Measurements from ENCODE around the gene SMYD2.
"Not testable (repeated sequence)": the region's sequence is repeated elsewhere in the genome, so short reads cannot be mapped to it uniquely, and the experiment has no call there.

The SMYD2 gene

DNA sequence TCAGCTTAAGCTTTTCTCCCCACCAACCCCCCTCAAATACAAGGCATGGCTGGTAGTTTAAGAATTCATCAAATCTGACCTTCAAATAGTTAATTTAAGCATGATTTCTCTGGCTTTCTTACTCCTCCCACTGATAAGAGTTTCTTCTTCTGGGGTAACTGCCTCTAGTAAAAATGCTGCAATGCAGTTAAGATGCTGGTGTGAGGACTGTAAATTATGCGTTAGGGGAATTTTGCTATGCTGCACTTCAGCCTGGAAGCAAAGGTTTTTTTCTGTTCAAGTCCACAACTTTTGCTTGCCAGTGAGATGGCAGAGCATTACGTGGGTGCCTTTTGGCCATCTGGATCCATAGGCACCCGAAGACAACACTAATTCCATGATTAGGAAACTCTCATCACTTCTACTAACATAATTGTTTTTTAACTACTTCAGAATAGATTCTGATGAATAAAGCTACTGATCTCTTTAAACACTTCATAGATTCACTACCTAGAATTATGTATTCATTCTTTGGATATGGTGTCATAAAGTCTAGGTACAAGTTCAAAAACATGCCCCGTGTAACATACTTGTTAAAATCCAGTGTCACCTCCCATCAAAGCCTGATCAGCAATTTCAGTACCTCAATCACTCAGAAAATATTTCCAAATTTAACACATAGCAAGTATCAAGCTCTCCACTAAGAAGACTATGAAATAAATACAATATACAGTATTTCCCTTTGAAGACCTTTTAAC is 8.8 kb upstream of the SMYD2 start:
- DNase-seq: no peak

DNA sequence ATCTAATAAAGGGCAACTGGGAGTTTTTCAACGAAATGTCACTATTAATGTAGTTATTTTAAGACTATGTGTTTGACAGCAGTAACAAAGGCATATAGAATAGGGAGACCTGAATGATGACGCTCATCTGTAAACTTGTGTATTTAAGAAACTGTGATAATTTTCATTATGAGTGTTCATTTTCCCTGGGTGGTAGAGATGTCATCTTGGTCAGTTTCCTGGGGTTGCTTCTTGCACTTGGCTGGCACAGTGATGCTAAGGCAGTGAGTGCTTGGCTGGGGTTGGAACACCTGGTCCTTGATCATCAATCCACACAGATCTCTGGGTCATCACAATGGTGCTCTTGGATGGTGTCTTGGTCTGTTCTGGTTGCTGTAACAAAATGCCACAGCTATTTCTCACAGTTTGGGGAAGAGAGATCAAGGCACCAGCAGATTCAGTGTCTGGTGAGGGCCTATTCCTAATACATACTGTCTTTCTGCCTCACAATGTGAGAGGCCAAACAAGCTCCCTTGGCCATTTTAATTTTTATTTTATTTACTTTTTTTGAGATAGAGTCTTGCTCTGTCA is 7.9 kb upstream of the SMYD2 start:
- no peak for DNase-seq

DNA sequence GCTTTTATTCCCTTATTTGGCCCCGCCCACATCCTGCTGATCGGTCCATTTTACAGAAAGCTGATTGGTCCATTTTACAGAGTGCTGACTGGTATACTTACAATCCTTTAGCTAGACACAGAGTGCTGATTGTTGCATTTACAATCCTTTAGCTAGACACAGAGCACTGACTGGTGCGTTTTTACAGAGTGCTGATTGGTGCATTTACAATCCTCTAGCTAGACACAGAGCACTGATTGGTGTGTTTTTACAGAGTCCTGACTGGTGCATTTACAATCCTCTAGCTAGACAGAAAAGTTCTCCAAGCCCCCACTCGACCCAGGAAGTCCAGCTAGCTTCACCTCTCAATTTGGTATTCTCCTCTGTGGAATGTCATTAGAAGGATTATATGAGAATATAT is 5.3 kb upstream of the SMYD2 start:
- DNase-seq: not testable (repeated sequence)

DNA sequence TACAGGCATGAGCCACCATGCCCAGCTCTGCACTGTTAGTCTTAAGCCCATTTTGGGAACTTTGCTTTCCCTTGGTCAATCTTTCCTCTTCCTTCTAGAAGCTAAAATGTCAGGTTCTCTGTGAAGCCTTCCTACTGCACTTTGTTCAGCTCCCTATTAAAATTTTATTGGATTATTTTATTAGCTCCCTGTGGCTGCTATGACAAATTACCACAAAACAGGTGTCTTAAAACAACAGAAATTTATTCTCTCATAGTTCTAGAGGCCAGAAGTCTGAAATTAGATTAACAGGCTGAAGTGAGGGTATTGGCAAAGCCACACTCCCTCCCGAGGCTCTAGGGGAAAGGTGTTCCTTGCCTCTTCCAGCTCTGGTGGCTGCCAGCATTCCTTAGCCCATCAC is 4.2 kb upstream of the SMYD2 start:
- DNase-seq: no peak

DNA sequence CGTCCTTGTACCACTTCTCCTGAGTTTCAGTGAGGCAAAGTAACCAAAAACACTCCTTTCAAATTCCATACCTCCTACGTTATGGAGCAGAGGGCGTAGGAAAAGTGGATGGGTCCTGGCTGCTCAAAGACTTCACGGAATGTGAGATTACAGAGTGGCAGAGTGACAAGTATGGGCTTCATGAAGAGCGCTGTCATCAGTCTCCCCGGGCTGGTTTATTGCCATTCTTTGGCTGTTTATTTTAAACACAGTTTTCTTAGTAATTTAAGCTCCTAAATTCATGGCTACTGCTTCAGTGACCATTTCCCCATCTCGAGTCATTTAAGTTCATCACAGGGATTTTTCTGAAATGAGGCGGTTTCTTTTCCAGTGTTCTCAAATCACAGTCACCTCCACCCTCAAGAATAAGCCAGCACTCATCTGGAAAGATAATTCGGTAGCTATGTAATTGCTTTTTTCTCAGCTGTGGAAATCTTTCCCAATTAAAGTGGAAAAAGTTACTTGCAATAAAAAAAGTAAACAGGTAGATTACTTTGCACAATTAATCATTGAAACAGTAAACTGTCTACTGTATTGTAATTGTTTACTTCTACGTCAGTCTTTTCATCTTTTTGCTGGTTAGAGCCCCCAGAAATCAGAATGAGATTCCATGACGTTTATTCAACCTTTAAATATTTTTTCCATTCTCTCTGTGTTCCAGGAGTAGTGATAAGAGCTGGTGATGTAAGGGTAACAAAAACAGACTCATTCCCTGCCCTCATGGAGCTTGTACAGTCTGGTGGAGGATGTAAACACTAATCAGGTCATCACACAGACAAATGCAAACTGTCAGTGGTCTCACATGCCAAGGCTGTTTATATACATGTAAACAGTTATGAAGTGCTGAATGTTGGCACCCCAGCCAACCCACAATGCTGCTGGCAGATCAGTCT is 3.0 kb upstream of the SMYD2 start:
- DNase-seq: no peak

DNA sequence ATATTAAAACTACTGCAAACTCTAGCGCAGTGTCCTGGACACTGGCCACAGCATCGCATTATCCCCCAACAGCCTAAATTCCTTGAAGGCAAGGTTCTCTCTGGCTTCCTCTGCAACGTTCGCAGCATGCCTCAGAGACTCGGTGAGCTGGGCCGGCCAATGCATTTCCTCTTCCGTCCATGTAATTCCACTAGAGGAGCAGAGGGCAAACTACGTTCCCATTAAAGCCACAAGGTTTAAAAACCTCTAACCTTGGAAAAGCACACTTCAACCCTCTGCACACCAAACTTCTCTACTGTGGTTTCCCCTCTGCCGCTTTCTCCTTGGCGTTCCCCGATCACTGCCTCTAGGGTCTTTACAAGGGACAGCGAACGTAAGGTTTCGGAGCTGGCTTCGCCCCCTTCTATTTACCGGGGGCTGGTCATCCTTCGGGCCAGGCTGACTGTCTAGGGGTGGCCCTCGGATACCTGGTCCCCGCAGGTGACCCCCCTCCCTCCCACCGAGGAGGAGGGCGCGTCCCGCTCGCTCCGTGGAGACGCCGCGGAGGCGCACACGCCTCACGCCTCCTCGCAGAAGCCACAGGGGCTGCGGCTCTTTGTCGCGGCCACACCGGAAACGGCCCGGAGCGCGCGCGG is 456 bp upstream of the SMYD2 start:
- peak; percentile 59 to 65 for DNase-seq

DNA sequence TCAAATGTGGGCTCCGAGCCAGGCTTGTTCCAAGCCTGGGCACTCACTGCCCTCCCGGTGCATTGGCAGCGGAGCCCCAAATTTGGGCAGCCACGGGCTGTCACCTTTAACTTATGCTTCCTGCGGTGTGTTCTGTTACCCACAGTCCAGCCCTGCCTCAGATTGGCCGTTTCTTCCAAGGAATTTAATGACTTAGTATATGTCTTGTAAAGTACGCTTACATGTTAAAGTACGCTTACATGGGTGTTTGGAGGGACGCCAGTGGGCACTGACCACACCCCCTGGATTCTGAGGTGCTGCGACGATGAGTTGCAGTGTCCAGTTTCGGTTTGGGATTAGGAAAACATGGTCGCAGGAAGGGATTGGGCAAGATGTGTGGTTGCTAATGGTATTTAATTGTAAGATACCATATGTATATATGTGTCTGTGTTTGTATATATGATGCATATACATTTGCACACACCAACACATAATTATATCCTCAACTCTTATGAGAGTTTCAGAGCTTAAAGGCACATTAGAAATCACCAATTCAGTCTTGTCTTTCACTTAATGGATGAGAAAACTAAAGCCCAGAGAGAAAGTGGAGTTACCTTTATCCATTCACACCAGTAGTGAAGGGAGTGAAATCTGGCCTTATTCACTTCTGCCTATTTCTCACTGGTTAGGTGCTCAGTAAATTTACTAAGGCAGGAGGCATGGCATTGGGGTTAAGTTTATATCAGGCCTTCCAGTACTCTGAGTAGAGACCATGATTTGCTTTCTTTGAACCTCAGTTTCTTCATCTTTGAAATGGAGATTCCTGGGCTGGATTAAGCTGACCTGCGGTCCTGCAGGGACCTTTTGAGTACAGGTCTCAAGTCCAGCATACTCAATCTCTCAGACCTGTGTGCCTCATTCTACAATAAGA is 1.0 kb downstream of the SMYD2 start:
- DNase-seq: peak; percentile 18 to 28

DNA sequence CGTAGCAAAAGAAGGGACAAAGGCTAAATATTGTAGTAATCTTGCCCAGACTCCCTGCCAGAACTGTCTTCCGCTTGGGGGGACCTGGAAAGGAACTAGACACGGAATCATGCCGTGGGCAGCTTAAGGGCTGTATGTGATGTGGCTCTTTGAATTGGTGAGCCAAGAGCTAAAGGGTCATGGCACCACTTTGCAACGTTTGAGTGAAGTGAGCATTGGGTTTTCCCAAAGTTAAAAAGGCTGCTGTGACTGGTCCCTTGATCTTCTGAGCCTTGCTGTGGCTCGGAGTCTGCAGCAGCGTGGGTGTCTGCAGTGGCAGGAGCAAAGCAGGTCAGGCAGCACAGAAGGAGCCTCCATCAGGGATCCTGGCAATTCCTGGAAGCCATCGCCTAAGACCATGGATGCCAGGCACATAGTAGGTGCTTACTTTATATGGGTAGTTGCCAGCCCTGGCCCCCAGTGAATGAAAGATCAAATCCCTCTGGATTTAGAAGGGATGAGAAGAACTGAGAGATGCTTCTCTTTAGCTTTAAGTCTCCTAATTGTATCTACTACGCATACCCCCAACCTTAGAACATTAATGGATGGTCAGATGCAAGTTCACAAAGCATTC is 1.8 kb downstream of the SMYD2 start:
- no peak for DNase-seq

DNA sequence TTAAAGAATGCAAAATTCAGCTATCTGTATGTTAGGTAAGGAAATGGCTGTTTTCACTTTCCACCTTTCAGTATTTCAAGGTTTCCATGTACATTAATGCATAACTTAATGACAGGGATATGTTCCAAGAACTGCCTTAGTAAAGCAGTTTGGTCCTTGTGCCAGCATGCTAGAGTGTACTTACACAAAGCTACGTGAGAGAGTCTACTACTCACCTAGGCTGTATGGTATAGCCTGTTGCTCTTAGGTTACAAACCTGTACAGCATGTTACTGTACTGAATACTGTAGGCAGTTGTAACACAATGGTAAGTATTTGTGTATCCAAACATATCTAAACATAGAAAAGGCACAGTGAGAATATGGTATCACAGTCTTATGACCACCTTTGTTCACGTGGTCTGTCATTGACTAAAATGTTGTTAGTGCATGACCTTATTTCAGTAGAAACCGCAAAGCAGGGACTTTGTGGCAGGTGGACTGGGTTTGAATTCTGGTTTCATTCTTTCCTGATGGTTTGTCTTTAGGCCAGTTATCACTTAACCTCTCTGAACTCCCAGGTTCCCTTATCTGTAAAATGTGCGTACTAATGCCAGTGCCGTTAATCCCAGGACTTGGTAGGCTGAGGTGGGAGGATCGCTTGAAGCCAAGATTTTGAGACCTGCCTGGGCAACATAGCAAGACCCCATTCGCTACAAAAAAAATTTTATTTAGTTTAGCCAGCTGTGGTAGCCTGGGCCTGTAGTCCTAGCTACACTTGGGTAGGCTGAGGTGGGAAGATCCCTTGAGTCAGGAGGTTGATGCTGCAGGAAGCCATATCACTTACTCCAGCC is 4.9 kb downstream of the SMYD2 start:
- no peak for DNase-seq

DNA sequence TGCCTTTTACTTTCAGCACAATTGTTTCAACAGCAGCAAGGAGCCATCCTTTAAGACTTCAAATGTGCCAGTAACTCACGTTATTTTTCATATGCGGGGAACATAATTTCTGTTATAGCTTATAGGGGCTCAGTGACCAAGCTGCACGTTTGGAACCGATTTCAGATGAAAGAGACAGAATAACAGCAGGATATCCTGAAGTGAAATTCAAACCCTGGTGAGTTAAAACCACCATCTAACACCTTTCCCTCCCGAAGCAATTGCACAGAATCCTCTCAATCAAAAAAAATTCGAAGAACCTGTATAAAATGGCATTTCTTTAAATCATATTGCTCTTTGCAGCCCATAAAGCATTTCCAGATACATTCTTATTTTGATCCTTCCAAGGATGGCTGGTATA is 6.9 kb downstream of the SMYD2 start:
- no peak for DNase-seq

DNA sequence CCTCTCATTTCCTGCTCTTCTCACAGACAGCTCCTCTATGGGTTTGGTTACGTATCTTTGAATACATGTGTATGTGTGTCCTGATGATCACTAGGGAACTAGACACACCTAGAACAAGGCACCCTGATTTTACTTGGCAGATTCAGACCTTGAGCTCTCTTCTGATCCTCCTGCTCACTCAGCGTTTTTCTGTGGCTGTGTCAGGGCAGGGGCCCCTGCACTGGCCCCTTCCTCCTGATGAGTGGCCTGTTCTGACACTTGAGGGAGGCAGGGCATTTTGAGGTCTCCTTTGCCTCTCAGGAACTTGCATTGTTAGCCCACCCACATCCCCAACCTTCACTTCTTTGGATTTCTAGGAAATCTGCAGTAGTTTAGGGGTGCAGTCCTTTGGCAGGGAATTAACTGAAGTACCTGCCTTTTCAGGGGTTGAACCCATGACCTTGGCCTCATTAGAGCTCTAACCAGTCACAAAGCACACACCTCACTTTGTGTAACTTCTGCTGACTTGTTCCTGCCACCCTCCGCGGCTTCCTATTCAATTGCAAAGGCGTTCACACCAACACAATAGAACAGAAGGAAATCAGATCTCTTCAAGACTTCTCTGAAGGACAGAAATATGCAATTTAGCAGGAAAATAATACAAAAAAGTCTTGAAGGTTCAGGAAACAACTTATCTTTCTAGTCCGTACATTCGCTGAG is 8.8 kb downstream of the SMYD2 start:
- DNase-seq: no peak

DNA sequence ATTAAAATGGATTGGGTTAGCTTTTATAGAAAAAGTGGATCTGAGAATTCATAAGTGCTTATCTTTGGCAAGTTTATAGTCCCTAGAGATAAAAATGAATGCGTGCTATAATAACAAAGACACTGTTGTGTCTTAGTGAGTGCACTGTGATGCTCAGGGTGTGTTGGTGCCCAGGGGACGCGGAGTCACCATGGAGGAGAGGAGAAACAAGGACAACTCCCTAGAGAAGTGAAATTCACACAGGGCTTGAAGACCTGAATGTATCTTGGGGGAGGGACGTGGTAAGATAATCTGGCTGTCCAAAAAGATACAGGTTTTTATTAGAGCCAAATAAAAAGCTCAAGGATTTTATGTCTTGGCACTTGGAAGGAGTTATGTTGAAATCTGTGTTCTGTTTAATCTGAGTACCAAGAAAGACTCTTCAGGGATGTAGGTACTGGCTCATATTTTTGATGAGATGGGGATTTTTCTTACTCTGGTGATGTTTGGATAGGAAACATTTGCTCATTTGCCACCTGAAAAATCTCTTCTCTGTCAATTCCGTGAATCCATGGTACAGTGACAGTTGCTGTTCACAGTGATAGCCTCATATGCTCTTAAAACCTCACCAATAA is 9.6 kb downstream of the SMYD2 start:
- no peak for DNase-seq

DNA sequence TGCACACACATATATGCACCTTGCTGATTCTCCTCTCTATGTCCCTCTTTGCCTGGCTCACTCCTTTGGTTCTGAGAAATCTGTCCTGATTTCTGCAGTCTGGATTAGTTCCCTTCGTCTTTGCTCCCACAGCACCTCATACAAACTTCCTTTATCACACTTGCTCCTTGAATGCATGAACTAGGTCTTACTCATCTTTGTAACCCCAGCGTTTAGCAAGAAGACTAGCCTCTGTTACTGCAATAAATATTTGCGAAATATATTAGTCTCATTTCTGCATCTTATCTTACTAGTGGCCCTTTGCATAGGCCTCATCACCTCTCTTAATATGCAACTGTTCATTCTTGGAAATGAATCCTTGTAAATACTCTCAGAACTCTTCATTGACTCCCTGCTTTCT is 11.4 kb downstream of the SMYD2 start:
- DNase-seq: no peak

DNA sequence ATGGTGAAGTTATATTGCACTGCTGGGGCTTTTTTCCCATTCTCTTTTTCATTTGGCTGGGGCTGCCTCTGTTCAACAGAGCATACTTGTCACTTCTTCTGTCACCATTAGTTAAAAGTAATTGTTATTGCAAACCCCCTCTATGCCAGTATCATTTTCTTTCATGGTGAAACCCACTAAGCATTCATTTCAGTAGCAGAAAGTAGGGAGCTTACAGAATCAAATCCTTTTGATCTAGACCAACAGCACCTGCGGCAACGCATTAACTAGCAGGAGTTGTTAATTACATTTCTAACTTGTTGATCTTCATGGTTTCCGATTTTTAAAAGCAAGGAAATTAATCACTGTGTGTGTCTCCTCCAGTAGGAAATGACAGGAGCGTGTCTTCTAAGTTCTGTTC is 15.0 kb downstream of the SMYD2 start:
- no peak for DNase-seq

DNA sequence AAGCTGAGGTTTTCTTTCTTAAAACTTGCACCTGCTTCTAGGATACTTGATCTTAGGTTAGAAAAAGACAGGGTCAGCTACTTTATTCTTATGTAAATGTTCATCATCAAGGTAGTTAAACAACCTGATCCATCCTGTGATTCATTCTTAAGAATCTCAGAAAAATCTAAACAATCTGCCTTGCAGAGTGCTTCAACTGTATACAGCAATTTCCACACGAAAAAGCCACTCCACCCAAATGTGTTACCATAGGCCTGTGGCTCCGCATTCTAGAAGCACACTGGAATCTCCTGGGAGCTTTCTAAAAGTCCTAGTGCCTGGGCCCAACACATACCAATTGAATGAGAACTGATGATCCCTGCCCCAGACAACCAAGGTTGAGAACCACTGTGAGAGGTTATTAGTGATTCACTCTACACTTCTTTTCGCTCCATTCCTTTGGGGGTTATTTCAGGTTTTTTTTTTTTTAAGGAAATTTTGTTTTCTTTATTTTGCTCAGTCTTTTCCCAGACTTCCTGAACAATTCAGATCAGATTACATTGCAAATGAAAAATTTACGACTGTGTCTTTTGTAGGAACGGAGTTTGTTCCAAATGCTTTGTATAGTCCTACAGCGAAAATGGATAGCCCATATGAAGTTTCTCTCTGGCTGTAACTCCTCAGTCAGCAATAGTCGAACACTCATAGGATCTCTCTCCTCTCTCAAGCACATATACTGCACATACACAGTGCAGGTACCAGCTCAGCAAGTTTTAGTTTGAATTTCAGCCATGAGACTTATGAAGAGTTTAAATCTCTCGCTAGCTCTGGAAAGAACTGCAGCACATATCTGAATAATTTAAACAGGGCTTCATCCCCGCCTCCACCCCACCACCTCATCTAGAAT is 16.1 kb downstream of the SMYD2 start:
- no peak for DNase-seq

DNA sequence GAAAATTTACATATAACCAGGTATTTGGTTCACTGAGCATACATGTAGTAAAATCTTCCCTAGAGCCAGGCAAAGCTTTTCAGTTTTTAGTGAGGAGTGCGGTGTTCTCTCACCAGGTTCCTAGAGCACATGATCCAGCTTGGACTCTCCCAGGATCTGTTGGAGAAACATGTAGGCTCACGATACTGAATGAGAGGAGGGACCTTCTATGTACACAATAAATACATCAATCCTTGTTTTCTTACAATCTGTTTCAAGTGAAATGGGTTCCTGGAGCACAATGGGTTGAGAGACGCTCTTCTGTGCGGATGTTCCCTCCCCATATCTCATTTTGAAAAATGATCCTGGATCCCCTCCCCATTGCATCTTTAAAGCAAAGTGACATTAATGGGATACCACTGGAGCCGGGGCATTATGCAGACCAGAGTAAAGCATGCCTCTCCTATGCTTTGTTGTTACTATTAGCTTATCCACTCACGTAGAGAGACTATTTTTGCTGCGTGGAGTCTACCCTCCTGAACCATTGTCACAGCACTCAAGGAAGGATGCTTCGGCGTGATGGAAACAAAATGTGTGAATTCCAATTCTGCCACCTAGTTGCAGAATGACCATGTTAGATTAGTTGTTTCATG is 19.3 kb downstream of the SMYD2 start:
- no peak for DNase-seq

DNA sequence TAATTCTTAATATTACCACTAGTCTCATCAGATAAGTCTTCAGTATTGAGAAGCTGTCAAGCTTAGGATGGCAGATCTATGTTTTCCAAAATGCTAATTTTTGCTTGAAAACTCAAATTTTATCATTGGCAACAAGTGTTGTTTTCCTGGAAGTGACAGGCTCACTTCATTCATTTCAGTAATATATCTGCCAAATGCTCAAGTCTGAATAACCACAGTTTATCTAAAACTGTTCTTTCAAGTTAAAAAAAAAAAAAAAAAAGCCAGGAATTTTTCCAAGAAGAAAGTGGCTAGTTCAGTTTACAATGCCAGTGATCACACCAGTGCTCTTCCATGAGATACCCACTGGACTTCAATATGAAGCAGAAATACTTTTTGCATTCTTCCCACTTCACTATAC is 20.6 kb downstream of the SMYD2 start:
- no peak for DNase-seq
